Measurements from ENCODE around the gene PIGH.

PIGH gene

GRCh38 chr14:67569011-67569650 is 30.9 kb downstream of the PIGH start:
- no peak for DNase-seq (ENCODE audit: low read depth, low spot score)
- Histone ChIP-seq H3K9ac (ENCODE audit: insufficient read length, low read depth) (no peak overlapping the region), H3K36me3 (ENCODE audit: insufficient read depth, insufficient read length, low read length) (peaks cover 3% of the 10 kb centered on the region), H3K4me1 (ENCODE audit: insufficient read depth, insufficient read length) (peaks cover 8% of the 10 kb centered on the region), H3K27me3 (ENCODE audit: insufficient read depth, insufficient read length) (no peaks in the 10 kb centered on the region), H3K9me3 (ENCODE audit: insufficient read depth, low read length) (no peaks in the 10 kb centered on the region), H3K4me3 (ENCODE audit: insufficient read length, low read depth) (no peak overlapping the region)
- TF ChIP-seq SUZ12 (IDR thresholded peaks at IDR 0.05; ENCODE audit: extremely low read depth, insufficient read depth, insufficient read length) (no peak), ZNF274 (IDR thresholded peaks at IDR 0.05; ENCODE audit: low read depth, low read length) (no peak), YY1 (IDR thresholded peaks at IDR 0.05; ENCODE audit: insufficient read depth, insufficient read length) (no peak)

- no peak for DNase-seq (ENCODE audit: low read depth, low spot score)
- TF ChIP-seq YY1 (IDR thresholded peaks at IDR 0.05; ENCODE audit: insufficient read depth, insufficient read length), result no peak
- no peak for TF ChIP-seq SUZ12 (IDR thresholded peaks at IDR 0.05; ENCODE audit: extremely low read depth, insufficient read depth, insufficient read length)
- TF ChIP-seq ZNF274 (IDR thresholded peaks at IDR 0.05; ENCODE audit: low read depth, low read length), result no peak
- Histone ChIP-seq H3K4me1 (ENCODE audit: insufficient read depth, insufficient read length) (peaks cover 8% of the 10 kb centered on the region), H3K9ac (ENCODE audit: insufficient read length, low read depth) (no peak overlapping the region), H3K36me3 (ENCODE audit: insufficient read depth, insufficient read length, low read length) (peaks cover 3% of the 10 kb centered on the region), H3K4me3 (ENCODE audit: insufficient read length, low read depth) (no peak overlapping the region), H3K9me3 (ENCODE audit: insufficient read depth, low read length) (no peaks in the 10 kb centered on the region), H3K27me3 (ENCODE audit: insufficient read depth, insufficient read length) (no peaks in the 10 kb centered on the region)
Observed at GRCh38 chr14:67567654-67568053, 32.4 kb downstream of the PIGH start.

DNA sequence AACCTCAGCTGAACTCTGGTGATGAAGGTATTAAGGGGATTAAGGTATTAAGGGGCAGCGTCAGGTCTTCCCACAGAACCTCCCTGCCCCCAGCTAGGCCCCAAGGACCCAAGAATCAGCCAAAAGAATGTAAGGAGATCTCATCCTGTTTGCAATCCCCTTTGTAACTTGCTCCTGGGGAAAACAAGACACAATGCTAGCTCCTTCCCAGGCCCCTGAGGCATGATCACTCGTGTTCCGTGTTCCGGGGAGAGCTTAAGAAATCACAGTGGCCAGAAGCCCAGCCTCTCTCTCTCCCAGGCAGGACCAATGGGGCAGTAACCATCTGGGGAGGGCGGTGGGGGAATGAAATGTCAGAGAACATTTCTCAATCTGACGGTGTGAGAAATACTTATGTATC is 33.2 kb downstream of the PIGH start:
- peak; percentile 25 for DNase-seq (ENCODE audit: low read depth, low spot score)
- TF ChIP-seq YY1 (IDR thresholded peaks at IDR 0.05; ENCODE audit: insufficient read depth, insufficient read length) (no peak), SUZ12 (IDR thresholded peaks at IDR 0.05; ENCODE audit: extremely low read depth, insufficient read depth, insufficient read length) (no peak), ZNF274 (IDR thresholded peaks at IDR 0.05; ENCODE audit: low read depth, low read length) (no peak)
- H3K9ac ChIP-seq (ENCODE audit: insufficient read length, low read depth), result no peak overlapping the region
- no peaks in the 10 kb centered on the region for H3K9me3 ChIP-seq (ENCODE audit: insufficient read depth, low read length)
- no peak overlapping the region for H3K4me3 ChIP-seq (ENCODE audit: insufficient read length, low read depth)
- H3K36me3 ChIP-seq (ENCODE audit: insufficient read depth, insufficient read length, low read length), result peaks cover 9% of the 10 kb centered on the region
- no peaks in the 10 kb centered on the region for H3K27me3 ChIP-seq (ENCODE audit: insufficient read depth, insufficient read length)
- H3K4me1 ChIP-seq (ENCODE audit: insufficient read depth, insufficient read length), result peaks cover 8% of the 10 kb centered on the region

- Histone ChIP-seq H3K4me1 (ENCODE audit: insufficient read depth, insufficient read length) (peaks cover 10% of the 10 kb centered on the region), H3K9me3 (ENCODE audit: insufficient read depth, low read length) (no peaks in the 10 kb centered on the region), H3K9ac (ENCODE audit: insufficient read length, low read depth) (no peak overlapping the region), H3K36me3 (ENCODE audit: insufficient read depth, insufficient read length, low read length) (peaks cover 10% of the 10 kb centered on the region), H3K4me3 (ENCODE audit: insufficient read length, low read depth) (no peak overlapping the region), H3K27me3 (ENCODE audit: insufficient read depth, insufficient read length) (no peaks in the 10 kb centered on the region)
- no peak for TF ChIP-seq ZNF274 (IDR thresholded peaks at IDR 0.05; ENCODE audit: low read depth, low read length)
- TF ChIP-seq SUZ12 (IDR thresholded peaks at IDR 0.05; ENCODE audit: extremely low read depth, insufficient read depth, insufficient read length), result no peak
- no peak for TF ChIP-seq YY1 (IDR thresholded peaks at IDR 0.05; ENCODE audit: insufficient read depth, insufficient read length)
- DNase-seq (ENCODE audit: low read depth, low spot score), result no peak
Observed at GRCh38 chr14:67564236-67564635, 35.8 kb downstream of the PIGH start.

DNA sequence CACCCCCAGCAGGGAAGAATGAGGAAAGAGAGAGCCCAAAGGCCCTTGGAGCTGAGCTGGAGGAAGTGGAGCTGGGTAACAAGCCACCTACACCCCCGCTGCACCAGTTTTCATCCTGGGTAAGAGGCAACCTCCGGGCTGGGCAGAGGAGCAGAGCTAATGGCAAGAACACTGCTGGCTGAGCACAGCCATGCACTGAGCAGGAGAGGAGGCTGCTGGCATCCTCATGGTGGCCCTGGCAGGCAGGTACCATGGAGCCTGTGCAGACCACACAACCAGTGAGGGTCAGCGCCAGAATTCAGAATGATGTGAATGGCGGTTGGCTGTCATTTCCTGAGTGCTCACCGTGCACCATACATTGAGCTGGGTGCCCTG is 37.3 kb downstream of the PIGH start:
- Histone ChIP-seq H3K27me3 (ENCODE audit: insufficient read depth, insufficient read length) (no peaks in the 10 kb centered on the region), H3K9me3 (ENCODE audit: insufficient read depth, low read length) (no peaks in the 10 kb centered on the region), H3K36me3 (ENCODE audit: insufficient read depth, insufficient read length, low read length) (peaks cover 13% of the 10 kb centered on the region), H3K4me3 (ENCODE audit: insufficient read length, low read depth) (no peak overlapping the region), H3K9ac (ENCODE audit: insufficient read length, low read depth) (no peak overlapping the region), H3K4me1 (ENCODE audit: insufficient read depth, insufficient read length) (peaks cover 6% of the 10 kb centered on the region)
- DNase-seq (ENCODE audit: low read depth, low spot score), result no peak
- TF ChIP-seq SUZ12 (IDR thresholded peaks at IDR 0.05; ENCODE audit: extremely low read depth, insufficient read depth, insufficient read length), result no peak
- no peak for TF ChIP-seq ZNF274 (IDR thresholded peaks at IDR 0.05; ENCODE audit: low read depth, low read length)
- TF ChIP-seq YY1 (IDR thresholded peaks at IDR 0.05; ENCODE audit: insufficient read depth, insufficient read length), result no peak

GRCh38 chr14:67562025-67562775 is 37.9 kb downstream of the PIGH start:
- Histone ChIP-seq H3K9me3 (ENCODE audit: insufficient read depth, low read length) (no peaks in the 10 kb centered on the region), H3K4me1 (ENCODE audit: insufficient read depth, insufficient read length) (peaks cover 2% of the 10 kb centered on the region), H3K36me3 (ENCODE audit: insufficient read depth, insufficient read length, low read length) (peaks cover 14% of the 10 kb centered on the region), H3K4me3 (ENCODE audit: insufficient read length, low read depth) (no peak overlapping the region), H3K9ac (ENCODE audit: insufficient read length, low read depth) (no peak overlapping the region), H3K27me3 (ENCODE audit: insufficient read depth, insufficient read length) (no peaks in the 10 kb centered on the region)
- TF ChIP-seq SUZ12 (IDR thresholded peaks at IDR 0.05; ENCODE audit: extremely low read depth, insufficient read depth, insufficient read length) (no peak), ZNF274 (IDR thresholded peaks at IDR 0.05; ENCODE audit: low read depth, low read length) (no peak), YY1 (IDR thresholded peaks at IDR 0.05; ENCODE audit: insufficient read depth, insufficient read length) (no peak)
- DNase-seq (ENCODE audit: low read depth, low spot score), result no peak

DNA sequence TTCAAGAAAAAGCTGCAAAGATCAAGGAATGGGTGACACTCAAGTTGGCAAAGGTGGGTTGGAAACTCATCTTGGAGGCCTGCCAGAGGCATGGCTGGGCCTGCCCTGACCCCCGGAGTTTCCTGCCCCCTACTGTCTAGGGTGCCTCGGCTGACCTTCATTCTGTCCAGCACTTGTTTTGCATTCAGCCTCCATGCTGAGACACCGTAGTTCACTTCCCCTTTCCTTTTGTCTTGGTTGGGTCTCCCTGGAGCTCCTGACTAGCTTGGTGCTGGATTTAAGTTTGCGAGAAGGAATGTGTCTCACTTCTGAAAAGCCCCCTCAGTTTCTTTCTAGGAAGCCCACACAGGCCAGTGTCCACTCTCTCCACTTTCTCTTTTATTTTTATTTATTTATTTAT is 40.4 kb downstream of the PIGH start:
- Histone ChIP-seq H3K4me1 (ENCODE audit: insufficient read depth, insufficient read length) (peaks cover 2% of the 10 kb centered on the region), H3K27me3 (ENCODE audit: insufficient read depth, insufficient read length) (no peaks in the 10 kb centered on the region), H3K36me3 (ENCODE audit: insufficient read depth, insufficient read length, low read length) (peaks cover 14% of the 10 kb centered on the region), H3K9ac (ENCODE audit: insufficient read length, low read depth) (no peak overlapping the region), H3K9me3 (ENCODE audit: insufficient read depth, low read length) (no peaks in the 10 kb centered on the region), H3K4me3 (ENCODE audit: insufficient read length, low read depth) (no peak overlapping the region)
- TF ChIP-seq YY1 (IDR thresholded peaks at IDR 0.05; ENCODE audit: insufficient read depth, insufficient read length) (no peak), ZNF274 (IDR thresholded peaks at IDR 0.05; ENCODE audit: low read depth, low read length) (no peak), SUZ12 (IDR thresholded peaks at IDR 0.05; ENCODE audit: extremely low read depth, insufficient read depth, insufficient read length) (no peak)
- DNase-seq (ENCODE audit: low read depth, low spot score), result no peak

Data from NT2/D1 (cell line).